Body of pancreas (tissue), 4 donors: Measurements from ENCODE around the gene TMEM213.

ENCODE experiments used
- CTCF ChIP-seq, 7 experiments: fragments of 450-650 bp in 4 of 7; fragments of 200-600 bp in 3 of 7; sonication (generic) in 3 of 7; IDR thresholded peaks; one replicate each; pipeline ENCODE4 v1.5.1; 2016 to 2019; ENCODE audit warnings: antibody characterized with exemption in 7 of 7
- POLR2A ChIP-seq, 3 donors: fragments of 450-650 bp; IDR thresholded peaks; one replicate each; pipeline ENCODE4 v1.6.1; 2016; ENCODE audit warnings: antibody characterized with exemption in 3 of 3, mild to moderate bottlenecking in 2 of 3

- no peak for TF ChIP-seq CTCF (IDR thresholded peaks at IDR 0.05)
- no peak for TF ChIP-seq POLR2A (IDR thresholded peaks at IDR 0.05)
These were observed 46.8 kb upstream of the TMEM213 start for GRCh38 chr7:138750901-138751464.
